DOHH2 (cell line): ENCODE measurements around the gene STK16.

Experiments used
- H3F3A ChIP-seq: fragments of 200-600 bp; sonication (generic), shearing (Covaris generic); 2 replicates; pipeline ENCODE4 v1.6.0; 2016; ENCODE audit warnings: antibody characterized with exemption, mild to moderate bottlenecking; ENCODE audit not compliant: control insufficient read depth, insufficient read depth
- H3K27ac ChIP-seq: fragments of 200-600 bp; sonication (generic); 2 replicates; pipeline ENCODE4 v1.5.1; 2014; ENCODE audit warnings: low read depth, mild to moderate bottlenecking, low read length, moderate library complexity
- H3K27me3 ChIP-seq: fragments of 200-600 bp; sonication (generic); 2 replicates; pipeline ENCODE4 v1.6.1; 2014; ENCODE audit warnings: mild to moderate bottlenecking, low read length, mixed read lengths; ENCODE audit not compliant: control insufficient read depth
- H3K36me3 ChIP-seq: fragments of 200-600 bp; sonication (generic); 2 replicates; pipeline ENCODE4 v1.6.1; 2014; ENCODE audit warnings: mild to moderate bottlenecking, low read length, moderate library complexity, mixed read lengths; ENCODE audit not compliant: control insufficient read depth
- H3K4me1 ChIP-seq: fragments of 200-600 bp; sonication (generic); 2 replicates; pipeline ENCODE4 v1.6.1; 2014; ENCODE audit warnings: mild to moderate bottlenecking, low read length, mixed read lengths; ENCODE audit not compliant: control insufficient read depth
- H3K4me2 ChIP-seq: fragments of 200-600 bp; sonication (generic); 2 replicates; pipeline ENCODE4 v1.6.0; 2014; ENCODE audit warnings: mild to moderate bottlenecking, low read length, moderate library complexity
- H3K4me3 ChIP-seq: fragments of 200-600 bp; sonication (generic); 2 replicates; pipeline ENCODE4 v1.5.1; 2014; ENCODE audit warnings: mild to moderate bottlenecking, low read length, mixed read lengths
- H3K79me2 ChIP-seq: fragments of 200-600 bp; sonication (generic); 2 replicates; pipeline ENCODE4 v1.6.1; 2014; ENCODE audit warnings: mild to moderate bottlenecking, low read length, mixed read lengths; ENCODE audit not compliant: control insufficient read depth
- H3K9me2 ChIP-seq: fragments of 200-600 bp; sonication (generic); replicated peaks from 2 replicates; pipeline ENCODE4 v1.6.1; 2014; ENCODE audit warnings: mild to moderate bottlenecking, low read length, mixed read lengths; ENCODE audit not compliant: control insufficient read depth
- H3K9me3 ChIP-seq: fragments of 200-600 bp; sonication (generic); 2 replicates; pipeline ENCODE4 v1.6.1; 2014; ENCODE audit warnings: antibody characterized with exemption, low read length, mixed read lengths; ENCODE audit not compliant: control insufficient read depth, insufficient read depth
- H4K20me1 ChIP-seq: fragments of 200-600 bp; sonication (generic); 2 replicates; pipeline ENCODE4 v1.6.0; 2014; ENCODE audit warnings: low read depth, mild to moderate bottlenecking, antibody characterized with exemption, low read length, moderate library complexity; ENCODE audit not compliant: control insufficient read depth, insufficient read depth
- CTCF ChIP-seq: fragments of 200-600 bp; sonication (generic); IDR thresholded peaks from one replicate; pipeline ENCODE4 v1.5.1; 2014; ENCODE audit warnings: antibody characterized with exemption, mild to moderate bottlenecking, low read depth, low read length; ENCODE audit not compliant: poor library complexity, severe bottlenecking
- EZH2phosphoT487 ChIP-seq: fragments of 200-600 bp; sonication (generic); IDR thresholded peaks from 2 replicates; pipeline ENCODE4 v1.6.1; 2017; ENCODE audit warnings: borderline replicate concordance, mild to moderate bottlenecking, antibody characterized with exemption, low read length, moderate library complexity, mixed read lengths

The STK16 gene

DNA sequence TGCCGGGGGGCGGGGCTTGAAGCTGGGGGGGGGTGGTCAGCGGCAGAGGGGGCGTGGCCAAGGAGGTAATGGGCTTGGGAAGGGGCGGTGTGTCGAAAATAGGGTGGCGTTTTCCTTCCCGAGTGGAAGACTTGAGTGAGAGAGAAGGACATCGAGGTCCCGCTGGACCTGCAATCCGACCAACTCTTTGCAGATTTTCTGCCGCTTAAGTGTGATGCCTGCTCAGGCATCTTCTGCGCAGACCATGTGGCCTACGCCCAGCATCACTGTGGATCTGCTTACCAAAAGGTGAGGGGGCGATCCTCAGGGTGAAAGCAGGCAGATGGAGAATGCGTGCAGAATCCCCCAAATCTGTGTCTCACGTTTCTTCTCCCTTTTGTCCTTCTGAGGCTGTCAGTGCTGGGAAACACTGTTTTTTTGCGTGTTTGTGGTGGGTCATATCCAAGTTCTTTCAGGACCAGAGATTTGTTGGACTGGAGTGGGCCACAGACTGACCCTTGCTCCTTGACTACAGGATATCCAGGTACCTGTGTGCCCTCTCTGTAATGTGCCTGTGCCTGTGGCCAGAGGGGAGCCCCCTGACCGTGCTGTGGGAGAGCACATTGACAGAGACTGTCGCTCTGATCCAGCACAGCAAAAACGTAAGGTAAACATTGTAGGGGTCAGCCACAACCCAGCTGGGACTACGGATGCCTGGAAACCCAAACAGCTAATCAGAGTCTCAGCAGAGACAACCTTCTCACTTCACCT is 38.0 kb upstream of the STK16 start:
- H3K4me2 ChIP-seq, result peak overlapping the region; percentile 97
- H3K9me3 ChIP-seq, result no peaks in the 10 kb centered on the region
- H3K27ac ChIP-seq, result peak overlapping the region; percentile 76
- TF ChIP-seq EZH2phosphoT487 (no peak), CTCF (no peak)
- H3K4me1 ChIP-seq, result peaks cover 18% of the 10 kb centered on the region
- H3K4me3 ChIP-seq, result peak overlapping the region; percentile 88
- H3F3A ChIP-seq, result peaks cover 7% of the 10 kb centered on the region; the same call in 1 of the 2 replicates
- no peaks in the 10 kb centered on the region for H3K27me3 ChIP-seq
- peaks cover 3% of the 10 kb centered on the region; the same call in 1 of the 2 replicates for H3K79me2 ChIP-seq
- H4K20me1 ChIP-seq, result no peaks in the 10 kb centered on the region
- H3K36me3 ChIP-seq, result peaks cover 47% of the 10 kb centered on the region
- no peaks in the 10 kb centered on the region for H3K9me2 ChIP-seq

DNA sequence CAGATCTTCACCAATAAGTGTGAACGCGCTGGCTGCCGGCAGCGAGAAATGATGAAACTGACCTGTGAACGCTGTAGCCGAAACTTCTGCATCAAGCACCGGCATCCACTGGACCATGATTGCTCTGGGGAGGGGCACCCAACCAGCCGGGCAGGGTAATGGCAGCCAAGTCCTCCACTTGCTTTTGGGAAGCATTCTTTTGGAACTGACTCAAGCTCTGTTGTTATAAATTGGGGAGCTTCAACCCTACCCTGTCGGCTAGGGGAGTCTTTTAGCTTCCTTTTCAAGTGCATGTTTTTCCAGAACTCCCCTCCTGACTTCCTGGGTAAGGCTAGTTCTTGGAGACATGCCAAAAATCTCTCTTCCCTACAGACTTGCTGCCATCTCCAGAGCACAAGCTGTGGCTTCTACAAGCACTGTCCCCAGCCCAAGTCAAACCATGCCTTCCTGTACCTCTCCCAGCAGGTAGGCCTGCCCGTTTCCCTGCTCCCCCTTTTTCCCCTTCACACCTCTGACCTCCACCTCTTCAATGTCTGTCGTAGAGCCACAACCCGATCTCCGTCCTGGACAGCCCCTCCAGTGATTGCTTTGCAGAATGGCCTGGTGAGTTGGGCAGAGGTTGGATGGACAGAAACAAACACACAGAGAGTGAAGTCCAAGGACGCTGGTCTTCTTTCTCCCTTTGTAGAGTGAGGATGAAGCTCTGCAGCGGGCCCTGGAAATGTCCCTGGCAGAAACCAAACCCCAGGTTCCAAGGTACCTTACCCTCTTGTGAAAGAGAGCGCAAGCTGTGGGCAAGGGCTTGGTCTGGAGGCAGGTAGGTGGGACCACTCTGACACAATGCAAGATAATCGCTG is 37.2 kb upstream of the STK16 start:
- Histone ChIP-seq H3K9me2 (no peaks in the 10 kb centered on the region), H3K27ac (no peak overlapping the region), H3K4me3 (peak overlapping the region; percentile 88; the same call in 1 of the 2 replicates)

More for the DNA sequence above, 37.2 kb upstream of the STK16 start:
- no peaks in the 10 kb centered on the region for H4K20me1 ChIP-seq
- H3K79me2 ChIP-seq, result peaks cover 3% of the 10 kb centered on the region; the same call in 1 of the 2 replicates
- H3K4me1 ChIP-seq, result peaks cover 18% of the 10 kb centered on the region
- H3K36me3 ChIP-seq, result peaks cover 53% of the 10 kb centered on the region
- H3K9me3 ChIP-seq, result no peaks in the 10 kb centered on the region
- H3K27me3 ChIP-seq, result no peaks in the 10 kb centered on the region
- H3F3A ChIP-seq, result peaks cover 7% of the 10 kb centered on the region; the same call in 1 of the 2 replicates
- TF ChIP-seq EZH2phosphoT487 (no peak), CTCF (no peak)
- peak overlapping the region; percentile 97 for H3K4me2 ChIP-seq
